ENCODE results near the gene CSTF1.

DNA sequence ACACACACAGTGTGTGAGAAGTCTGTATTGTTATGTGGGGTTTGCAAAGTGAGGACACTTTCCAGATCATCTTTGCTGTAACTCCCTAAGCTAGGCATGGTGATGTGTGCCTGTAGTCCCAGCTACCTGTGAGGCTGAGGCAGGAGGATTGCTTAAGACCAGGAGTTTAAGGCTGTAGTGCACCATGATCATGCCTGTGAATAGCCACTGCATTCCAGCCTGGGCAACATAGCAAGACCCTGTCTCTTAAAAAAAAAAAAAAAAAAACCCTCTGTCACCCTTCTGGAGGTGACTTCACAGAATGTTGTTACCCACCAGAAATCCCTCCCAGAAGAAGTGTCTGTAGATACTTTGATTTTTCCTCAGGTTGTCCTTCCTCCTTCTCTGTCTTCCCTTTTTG lies 34.5 kb downstream of the CSTF1 start:
- TF ChIP-seq POLR2A (IDR thresholded peaks at IDR 0.05), result no peak
- TF ChIP-seq CTCF (IDR thresholded peaks at IDR 0.05), result no peak
- TF ChIP-seq POLR2AphosphoS5 (IDR thresholded peaks at IDR 0.05), result no peak

All from prostate gland (tissue), 2 donors.